Activated CD8-positive, alpha-beta memory T cell treated with anti-CD3 and anti-CD28 coated beads, Interleukin-2, amount 50 U/mL, for 1 hour (primary cell): ENCODE data around the gene ELAVL1.
"Not testable (repeated sequence)": the region's sequence is repeated elsewhere in the genome, so short reads cannot be mapped to it uniquely, and the experiment has no call there.

Experiments used
- DNase-seq: peaks from one replicate; pipeline ENCODE4 v3.0.0-alpha.2; 2020; ENCODE audit errors: extremely low read depth

ELAVL1 gene

GRCh38 chr19:8005534-8006256, at the start of gene ELAVL1:
Gene ELAVL1 (minus strand): TSS chr19:8005641. CDS start chr19:7991815, 13,826 bp downstream.
- DNase-seq, result peak; percentile 57

- no peak for DNase-seq
Measured at GRCh38 chr19:8054169-8054568, 48.7 kb upstream of the ELAVL1 start.

GRCh38 chr19:8052464-8052859, 47.0 kb upstream of the ELAVL1 start, which contains the start of gene CCL25:
Gene CCL25 (plus strand): TSS chr19:8052760. CDS start chr19:8053050, 290 bp downstream.
- DNase-seq, result no peak

GRCh38 chr19:8050274-8051096, 45.0 kb upstream of the ELAVL1 start:
- peak; percentile 45 for DNase-seq

- no peak for DNase-seq
Measured at GRCh38 chr19:8046569-8047165, 41.2 kb upstream of the ELAVL1 start.

GRCh38 chr19:8045872-8046568, 40.6 kb upstream of the ELAVL1 start:
- no peak for DNase-seq

- DNase-seq, result no peak
Measured at GRCh38 chr19:8044018-8044417, 38.6 kb upstream of the ELAVL1 start.

GRCh38 chr19:8042900-8043299, 37.5 kb upstream of the ELAVL1 start:
- DNase-seq, result no peak

- no peak for DNase-seq
Measured at GRCh38 chr19:8041531-8041931, 36.1 kb upstream of the ELAVL1 start.

- DNase-seq, result no peak
Measured at GRCh38 chr19:8039231-8039630, 33.8 kb upstream of the ELAVL1 start.

- DNase-seq, result no peak
Measured at GRCh38 chr19:8038815-8039214, 33.4 kb upstream of the ELAVL1 start.

- DNase-seq, result no peak
Measured at GRCh38 chr19:8036434-8037099, 31.1 kb upstream of the ELAVL1 start.

GRCh38 chr19:8034178-8034525, 28.7 kb upstream of the ELAVL1 start:
- no peak for DNase-seq

GRCh38 chr19:8033287-8034177, 28.1 kb upstream of the ELAVL1 start:
- not testable (repeated sequence) for DNase-seq

- DNase-seq, result no peak
Measured at GRCh38 chr19:8030960-8031359, 25.5 kb upstream of the ELAVL1 start.

- DNase-seq, result no peak
Measured at GRCh38 chr19:8028951-8029491, 23.6 kb upstream of the ELAVL1 start.

GRCh38 chr19:8025316-8025715, 19.9 kb upstream of the ELAVL1 start:
- no peak for DNase-seq

- not testable (repeated sequence) for DNase-seq
Measured at GRCh38 chr19:8024256-8024655, 18.8 kb upstream of the ELAVL1 start.

GRCh38 chr19:8023371-8023770, 17.9 kb upstream of the ELAVL1 start:
- no peak for DNase-seq

- no peak for DNase-seq
Measured at GRCh38 chr19:8022275-8022674, 16.8 kb upstream of the ELAVL1 start.
